IPS-18c (cell line): ENCODE data around the gene MKS1.

Experiments
- H3K4me3 ChIP-seq: 2 replicates; pipeline ENCODE4 v1.7.0; 2013; ENCODE audit warnings: low read depth, mild to moderate bottlenecking, low read length, moderate library complexity; ENCODE audit not compliant: insufficient read depth
- H3K9me3 ChIP-seq: one replicate; pipeline ENCODE4 v1.6.1; 2013; ENCODE audit warnings: mild to moderate bottlenecking, low read length, moderate library complexity; ENCODE audit not compliant: control insufficient read depth, insufficient read depth

The MKS1 gene

DNA sequence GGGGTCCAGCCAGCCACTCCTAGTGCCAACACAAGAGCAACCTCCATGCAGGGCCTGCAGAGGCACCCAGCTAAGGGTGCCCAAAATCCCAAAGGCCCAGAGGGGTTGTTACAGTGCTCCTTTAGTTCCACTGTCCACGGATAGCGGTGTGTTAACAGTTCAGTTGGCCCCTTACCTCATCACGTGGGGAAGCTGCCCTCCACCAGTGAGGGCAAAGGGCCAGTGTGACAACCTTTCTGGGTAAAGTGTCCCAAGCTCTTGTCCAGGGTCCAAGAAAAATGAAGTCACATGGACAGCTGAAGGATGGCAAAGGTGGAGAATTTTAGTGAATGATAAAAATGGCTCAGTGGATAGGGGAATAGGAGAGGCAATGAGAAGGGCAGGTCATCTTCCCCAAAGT is 8.7 kb upstream of the MKS1 start:
- no peak overlapping the region for H3K4me3 ChIP-seq

DNA sequence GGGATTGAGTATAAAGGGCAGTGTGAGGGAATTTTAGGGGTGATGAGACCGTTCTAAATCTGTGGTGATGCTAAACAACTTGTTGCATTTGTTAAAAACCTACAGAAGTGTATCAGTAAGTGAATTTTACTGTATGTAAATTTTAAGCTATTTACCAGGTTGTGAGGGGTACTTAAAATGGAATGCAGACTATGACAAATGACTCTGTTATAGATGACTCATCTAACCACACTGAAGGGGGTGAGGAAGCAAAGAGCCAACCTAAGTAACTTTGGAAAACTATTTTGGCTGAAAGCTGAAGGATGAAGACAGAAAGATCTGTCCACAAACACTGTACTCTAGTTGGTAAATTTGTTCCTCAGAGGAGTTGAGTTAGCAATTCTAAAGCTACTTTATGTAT is 5.3 kb upstream of the MKS1 start:
- no peak overlapping the region for H3K4me3 ChIP-seq
- H3K9me3 ChIP-seq = no peaks in the 10 kb centered on the region

More for the DNA sequence above, 8.7 kb upstream of the MKS1 start:
- H3K9me3 ChIP-seq = no peaks in the 10 kb centered on the region

DNA sequence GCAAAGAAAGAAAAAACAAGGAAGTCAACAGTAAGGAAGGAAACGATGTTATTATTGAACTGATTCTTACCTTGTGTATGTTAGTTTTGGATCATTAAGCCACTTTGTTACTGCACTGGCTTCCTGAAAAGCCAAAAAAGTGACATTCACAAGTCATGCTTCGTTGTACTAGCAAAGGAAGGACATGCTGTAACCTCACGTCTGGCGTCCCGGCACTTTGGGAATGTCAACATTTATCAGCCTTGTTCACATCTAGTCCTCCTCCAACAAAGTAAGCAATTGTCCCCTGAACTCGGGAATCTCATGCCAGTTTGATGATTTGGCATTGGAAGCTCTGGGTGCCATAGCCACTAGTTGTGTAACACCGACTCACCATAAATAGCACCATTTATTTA is 731 bp upstream of the MKS1 start:
- H3K4me3 ChIP-seq = peak overlapping the region; percentile 82; the same call in 1 of the 2 replicates
- H3K9me3 ChIP-seq = no peaks in the 10 kb centered on the region

DNA sequence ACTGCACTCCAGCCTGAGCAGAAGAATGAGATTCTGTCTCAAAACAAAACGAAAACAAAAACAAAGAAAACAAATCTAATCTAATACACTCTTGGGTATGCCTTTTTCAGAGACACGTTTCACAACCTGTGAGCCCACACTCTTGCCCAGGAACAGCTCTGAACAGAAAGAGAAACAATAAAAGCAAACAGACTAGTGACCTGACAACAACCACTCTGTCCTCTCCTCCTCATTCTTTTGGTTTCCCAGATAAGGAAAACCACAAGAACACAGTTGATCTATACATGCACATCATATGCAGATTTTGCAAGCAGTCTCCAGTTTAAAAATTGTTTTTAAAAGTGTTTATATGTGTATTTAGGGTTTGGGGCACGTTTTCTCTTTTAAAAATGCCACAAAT is 1.3 kb downstream of the MKS1 start:
- H3K4me3 ChIP-seq = no peak overlapping the region

DNA sequence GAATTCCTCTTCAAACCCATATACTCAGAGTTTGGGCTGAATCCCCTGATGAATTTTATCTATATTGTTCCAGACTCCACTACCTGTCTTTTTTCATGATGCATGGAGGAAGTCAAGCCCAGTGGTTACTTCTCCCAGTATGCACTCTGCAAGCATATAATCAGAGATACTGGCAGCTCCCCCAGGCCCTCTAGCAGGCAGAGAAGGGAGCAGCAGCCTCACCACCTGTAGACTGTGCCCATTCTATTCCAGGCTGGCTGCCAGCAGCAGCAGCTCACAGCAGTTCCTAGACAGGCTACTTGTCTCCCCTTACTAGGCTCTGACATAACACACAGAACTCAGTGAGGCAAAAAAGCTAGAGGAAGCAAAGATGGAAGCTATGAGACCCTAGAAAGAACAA is 3.4 kb downstream of the MKS1 start:
- H3K4me3 ChIP-seq = no peak overlapping the region
- H3K9me3 ChIP-seq = no peaks in the 10 kb centered on the region

More for the DNA sequence above, 1.3 kb downstream of the MKS1 start:
- no peaks in the 10 kb centered on the region for H3K9me3 ChIP-seq

DNA sequence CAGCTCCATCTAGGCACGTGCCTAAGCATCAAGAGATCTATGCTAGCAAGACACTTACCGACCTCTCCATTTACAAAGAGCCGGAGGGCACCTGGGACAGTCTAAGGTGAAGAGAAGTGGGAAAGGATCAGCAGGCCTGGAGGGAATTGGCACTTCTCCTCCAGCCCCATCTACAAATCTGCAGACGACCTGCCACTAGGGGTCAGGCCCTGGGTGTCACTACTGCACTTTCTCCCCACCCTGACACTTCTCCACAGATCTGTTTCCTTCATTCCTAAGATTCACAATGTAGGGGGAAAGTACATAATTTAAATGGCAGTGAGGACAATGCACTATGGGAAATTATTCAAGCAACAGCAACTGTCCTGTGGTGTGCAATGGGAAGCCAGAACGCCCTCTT is 8.1 kb downstream of the MKS1 start:
- H3K4me3 ChIP-seq = no peak overlapping the region
- no peaks in the 10 kb centered on the region for H3K9me3 ChIP-seq

DNA sequence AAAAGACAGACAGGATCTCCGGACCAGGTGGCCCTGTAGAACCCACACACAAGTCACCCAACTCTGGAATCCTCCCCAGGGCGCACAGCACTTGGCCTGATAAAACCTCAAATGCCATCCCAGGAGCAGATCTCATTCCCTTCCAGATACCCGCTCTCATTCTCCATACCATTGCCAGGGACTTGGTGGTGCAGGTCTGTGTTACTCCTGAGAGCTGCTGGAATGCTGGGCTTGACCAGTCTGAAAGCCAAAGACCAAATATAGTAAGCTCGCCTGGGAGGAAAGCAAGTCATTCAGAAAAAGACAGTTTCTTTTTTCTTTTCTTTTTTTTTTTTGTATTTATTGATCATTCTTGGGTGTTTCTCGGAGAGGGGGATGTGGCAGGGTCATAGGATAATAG is 10.7 kb downstream of the MKS1 start:
- Histone ChIP-seq H3K9me3 (no peaks in the 10 kb centered on the region), H3K4me3 (no peak overlapping the region)

DNA sequence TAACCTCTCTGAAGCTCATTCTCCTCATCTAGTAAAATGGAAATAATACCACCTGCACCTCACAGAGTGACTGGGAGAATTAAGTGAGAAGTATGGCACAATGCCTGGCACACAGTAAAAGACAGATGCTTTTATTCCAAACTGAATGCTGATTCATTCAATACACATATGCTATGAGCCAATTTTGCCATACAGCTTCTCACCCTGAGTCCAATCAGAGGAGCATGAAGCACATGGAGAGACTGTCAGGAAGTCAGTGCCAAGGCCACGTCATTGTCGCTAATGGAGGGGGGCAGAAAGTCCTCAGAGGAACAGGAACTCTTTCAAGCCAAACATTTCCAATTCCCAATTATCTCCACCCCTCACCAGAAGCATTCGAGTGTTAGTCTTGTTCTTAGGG is 11.6 kb downstream of the MKS1 start:
- Histone ChIP-seq H3K9me3 (no peaks in the 10 kb centered on the region), H3K4me3 (no peak overlapping the region)

DNA sequence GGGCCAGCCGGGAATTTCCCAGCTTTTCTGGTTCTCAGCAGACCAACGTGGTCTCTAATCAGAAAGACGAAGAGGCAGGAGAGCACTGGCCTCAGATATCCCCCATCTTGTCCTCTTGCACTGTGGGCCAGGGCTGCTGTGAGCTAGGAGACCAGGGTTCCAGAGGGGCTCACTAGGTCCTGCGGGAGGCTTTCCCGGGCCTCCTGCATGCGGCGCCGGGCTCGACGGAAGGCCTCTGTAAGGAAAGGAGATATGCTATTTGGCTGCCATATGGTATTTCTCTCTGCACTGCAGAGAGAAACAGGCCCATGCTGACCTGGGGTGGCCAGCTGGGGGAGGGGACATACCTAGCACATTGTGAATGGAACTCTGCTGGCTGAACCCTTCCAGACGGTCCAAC is 13.1 kb downstream of the MKS1 start:
- no peak overlapping the region for H3K4me3 ChIP-seq
- H3K9me3 ChIP-seq = no peaks in the 10 kb centered on the region

DNA sequence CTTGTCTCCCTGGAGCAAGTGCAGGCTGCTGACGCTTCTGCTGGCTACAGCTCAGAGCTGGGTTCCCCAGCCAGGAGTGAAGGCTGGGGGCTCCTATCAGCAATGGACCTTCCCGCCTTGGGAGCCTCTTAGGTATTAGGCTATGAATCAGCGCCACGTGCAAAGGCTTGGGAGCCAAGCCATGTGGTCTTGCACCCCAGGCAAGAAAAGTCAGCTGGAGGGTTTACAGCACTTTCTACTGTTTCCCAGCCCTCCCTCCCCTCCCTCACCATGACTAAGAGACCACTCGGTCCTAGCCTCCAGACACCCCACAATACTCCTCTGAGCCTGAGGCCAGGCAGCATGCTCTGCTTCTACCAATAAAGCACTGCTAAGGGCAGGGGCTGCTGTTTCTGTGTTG is 14.3 kb downstream of the MKS1 start:
- Histone ChIP-seq H3K4me3 (no peak overlapping the region), H3K9me3 (no peaks in the 10 kb centered on the region)

DNA sequence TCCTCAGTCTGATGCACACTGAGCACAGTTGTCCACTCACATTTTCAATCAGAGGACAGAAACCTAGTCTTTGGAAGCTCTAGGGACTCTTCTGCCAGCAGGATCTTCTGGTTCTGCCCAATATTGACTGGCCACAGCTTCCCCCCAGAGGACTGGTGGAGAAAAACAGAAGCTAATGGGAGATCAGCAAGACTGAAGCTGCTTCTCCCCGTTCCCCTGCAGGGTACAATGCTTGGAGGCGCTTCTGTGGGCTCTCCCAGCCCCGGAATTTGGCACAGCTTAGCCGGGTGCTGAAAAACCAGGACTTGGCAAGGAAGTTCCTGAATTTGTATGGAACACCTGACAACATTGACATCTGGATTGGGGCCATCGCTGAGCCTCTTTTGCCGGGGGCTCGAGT is 16.2 kb downstream of the MKS1 start:
- Histone ChIP-seq H3K9me3 (peaks cover 2% of the 10 kb centered on the region), H3K4me3 (no peak overlapping the region)

DNA sequence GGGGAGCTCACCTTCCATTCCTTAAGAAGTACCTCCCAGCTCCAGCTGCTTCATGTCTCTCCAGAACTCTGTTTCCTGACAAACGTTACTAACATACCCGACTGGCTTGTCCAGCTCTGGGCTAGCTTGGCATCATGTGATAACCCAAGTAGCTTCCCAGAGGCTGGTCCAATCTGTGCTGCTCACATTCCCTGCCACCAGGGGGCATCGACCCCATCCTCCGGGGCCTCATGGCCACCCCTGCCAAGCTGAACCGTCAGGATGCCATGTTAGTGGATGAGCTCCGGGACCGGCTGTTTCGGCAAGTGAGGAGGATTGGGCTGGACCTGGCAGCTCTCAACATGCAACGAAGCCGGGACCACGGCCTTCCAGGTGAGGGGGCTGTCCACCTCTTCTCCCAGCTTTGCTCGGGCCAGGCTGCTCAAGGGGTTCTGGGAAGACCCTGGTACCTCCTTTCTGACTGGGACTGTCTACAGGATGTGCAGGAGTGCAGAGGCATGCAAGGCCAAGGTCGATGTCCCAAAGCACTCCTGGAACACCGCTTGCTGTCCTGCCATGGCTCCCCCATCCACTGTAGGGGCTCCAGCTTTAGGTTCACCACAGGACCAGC is 18.9 kb downstream of the MKS1 start:
- peaks cover 2% of the 10 kb centered on the region for H3K9me3 ChIP-seq
- no peak overlapping the region for H3K4me3 ChIP-seq

DNA sequence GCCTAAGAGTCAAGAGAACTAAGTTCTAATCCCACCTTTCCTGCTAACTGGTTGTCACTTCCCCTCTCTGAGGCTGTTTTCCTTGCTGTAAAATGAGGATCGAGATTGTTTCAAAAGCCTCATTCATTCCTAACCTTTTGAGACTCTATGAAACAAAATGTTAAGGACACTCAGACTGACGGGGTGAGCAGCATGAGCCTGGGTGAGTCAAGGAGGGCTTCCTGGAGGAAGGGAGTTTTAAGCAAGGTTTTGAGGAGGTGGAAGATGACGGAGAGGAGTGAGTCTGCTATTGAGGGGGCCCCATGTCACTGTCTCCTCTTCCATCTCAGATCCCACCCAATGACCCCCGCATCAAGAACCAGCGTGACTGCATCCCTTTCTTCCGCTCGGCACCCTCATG is 22.4 kb downstream of the MKS1 start:
- no peak overlapping the region for H3K4me3 ChIP-seq
- peaks cover 4% of the 10 kb centered on the region for H3K9me3 ChIP-seq

DNA sequence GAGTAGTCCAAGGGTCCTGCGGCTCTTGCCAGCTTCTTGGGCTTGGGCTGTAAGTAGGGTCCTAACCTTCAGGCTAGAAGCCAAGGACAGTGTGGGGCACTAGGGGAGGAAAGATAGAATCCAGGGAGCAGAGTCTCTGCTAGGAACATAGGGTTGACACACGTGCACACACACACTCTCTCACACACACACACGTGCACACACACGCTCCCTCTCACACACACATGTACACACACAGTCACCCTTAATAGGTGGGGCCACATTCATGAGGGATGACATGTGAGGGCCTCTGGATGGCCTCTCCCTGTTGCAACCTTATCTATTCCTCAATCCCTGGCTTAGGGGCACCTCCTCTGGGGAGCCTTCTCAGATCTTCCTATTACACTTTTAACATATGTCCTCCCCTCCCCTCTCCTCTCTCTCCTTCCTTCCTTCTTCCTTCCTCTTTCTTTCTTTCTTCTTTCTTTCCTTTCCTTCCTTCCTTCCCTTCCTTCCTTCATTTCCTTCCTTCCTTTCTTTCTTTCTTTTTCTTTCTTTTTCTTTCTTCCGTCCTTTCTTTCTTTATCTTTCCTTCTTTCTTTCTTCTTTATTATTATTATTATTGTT is 23.4 kb downstream of the MKS1 start:
- Histone ChIP-seq H3K9me3 (peaks cover 4% of the 10 kb centered on the region), H3K4me3 (no peak overlapping the region)

DNA sequence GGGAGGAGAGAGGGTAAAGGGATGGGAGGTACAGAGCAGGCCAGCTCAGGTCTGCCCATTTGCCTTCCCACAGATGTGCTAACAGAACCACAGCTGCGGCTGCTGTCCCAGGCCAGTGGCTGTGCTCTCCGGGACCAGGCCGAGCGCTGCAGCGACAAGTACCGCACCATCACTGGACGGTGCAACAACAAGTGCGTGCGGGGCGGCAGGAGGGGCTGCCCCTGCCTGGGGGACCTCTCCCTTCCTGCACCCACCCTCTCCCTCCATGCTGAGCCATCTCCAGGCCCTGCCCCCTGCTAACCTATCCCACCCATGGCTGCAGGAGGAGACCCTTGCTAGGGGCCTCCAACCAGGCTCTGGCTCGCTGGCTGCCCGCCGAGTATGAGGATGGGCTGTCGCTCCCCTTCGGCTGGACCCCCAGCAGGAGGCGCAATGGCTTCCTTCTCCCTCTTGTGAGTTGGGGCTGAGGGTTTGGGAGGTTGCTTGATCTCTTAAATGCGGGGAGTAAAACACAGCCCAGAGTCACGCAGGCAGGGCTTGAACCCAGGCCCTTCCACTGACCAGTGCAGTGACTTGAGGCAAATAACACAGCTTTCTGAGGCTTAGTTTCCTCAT is 25.3 kb downstream of the MKS1 start:
- no peak overlapping the region for H3K4me3 ChIP-seq
- H3K9me3 ChIP-seq = peaks cover 4% of the 10 kb centered on the region

DNA sequence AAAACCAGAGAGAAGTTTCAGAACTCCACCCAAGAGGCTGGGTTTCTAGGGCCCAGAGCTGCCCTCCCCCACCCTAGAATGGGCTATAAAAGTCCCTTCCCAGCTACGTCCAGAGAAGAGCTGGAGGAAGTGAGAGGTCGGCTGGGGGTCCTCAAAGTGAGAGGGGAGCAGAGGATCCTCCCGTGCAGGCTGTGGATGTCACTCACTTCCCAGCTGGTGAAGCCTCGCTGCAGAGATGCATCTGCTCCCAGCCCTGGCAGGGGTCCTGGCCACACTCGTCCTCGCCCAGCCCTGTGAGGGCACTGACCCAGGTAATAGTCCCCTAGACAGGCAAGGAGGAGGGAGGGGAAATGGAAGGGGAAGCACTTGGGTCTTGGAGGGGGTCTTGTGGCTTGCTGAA is 26.4 kb downstream of the MKS1 start, which contains the start of gene EPX:
TSS of gene EPX (plus strand) at position 115 of the 400 bp plus-strand sequence. CDS start at position 236, 121 bp downstream.
- H3K4me3 ChIP-seq = no peak within 1 kb of the TSS
- peaks cover 2% of the 10 kb centered on the region for H3K9me3 ChIP-seq

DNA sequence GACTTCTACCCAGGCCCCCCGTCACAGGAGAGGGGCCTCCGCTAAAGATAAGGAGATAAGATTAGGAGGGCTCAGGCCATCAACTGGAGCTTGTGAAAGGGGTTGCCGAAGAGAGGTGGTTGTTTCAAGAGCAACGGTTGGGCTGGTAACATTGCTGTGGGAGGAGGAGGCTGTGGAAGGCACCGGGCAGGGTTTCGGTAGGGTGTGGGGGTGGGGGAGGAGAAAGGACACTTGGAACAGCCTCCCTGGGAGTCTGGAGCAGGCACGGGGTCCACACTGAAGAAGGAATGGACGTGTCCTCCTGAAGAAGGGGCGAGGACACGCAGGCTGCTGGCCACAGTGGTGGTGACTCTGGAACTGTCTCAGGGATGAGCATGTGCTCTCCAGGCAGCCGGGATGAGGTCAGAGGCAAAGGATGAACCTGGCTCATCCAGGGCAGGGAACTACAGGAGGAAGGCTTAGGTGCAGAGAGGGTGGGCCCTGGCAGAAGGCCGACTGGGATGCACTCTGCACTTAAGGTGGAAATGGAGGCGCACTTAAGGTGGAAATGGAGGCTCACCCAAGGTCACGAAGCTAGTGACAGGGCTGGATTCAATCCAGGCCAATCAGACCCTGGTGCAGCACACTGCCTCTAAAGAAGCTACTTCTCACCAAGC is 27.7 kb downstream of the MKS1 start:
- Histone ChIP-seq H3K9me3 (peaks cover 2% of the 10 kb centered on the region), H3K4me3 (no peak overlapping the region)
